Parathyroid adenoma (tissue), 2 donors: ENCODE results near the gene FOXO1.

Experiments
- H2AFZ ChIP-seq: fragments of 300-600 bp; sonication (generic); one replicate; pipeline ENCODE4 v1.7.0; 2017; ENCODE audit warnings: antibody characterized with exemption, mild to moderate bottlenecking
- H3K27ac ChIP-seq: fragments of 300-600 bp; sonication (generic); one replicate; pipeline ENCODE4 v1.7.0; 2017
- H3K27me3 ChIP-seq: fragments of 300-600 bp; sonication (generic); one replicate; pipeline ENCODE4 v1.7.0; 2017; ENCODE audit warnings: low read length; ENCODE audit not compliant: control insufficient read depth, insufficient read depth
- H3K36me3 ChIP-seq: fragments of 300-600 bp; sonication (generic); one replicate; pipeline ENCODE4 v1.7.0; 2017; ENCODE audit warnings: low read length; ENCODE audit not compliant: control insufficient read depth, insufficient read depth
- H3K4me1 ChIP-seq: fragments of 300-600 bp; sonication (generic); one replicate; pipeline ENCODE4 v1.7.0; 2017; ENCODE audit warnings: control low read depth
- H3K4me2 ChIP-seq: fragments of 300-600 bp; sonication (generic); one replicate; pipeline ENCODE4 v1.7.0; 2017; ENCODE audit warnings: low read length
- H3K4me3 ChIP-seq: fragments of 300-600 bp; sonication (generic); one replicate; pipeline ENCODE4 v1.7.0; 2017; ENCODE audit warnings: low read depth, low read length
- H3K79me2 ChIP-seq: fragments of 300-600 bp; sonication (generic); one replicate; pipeline ENCODE4 v1.7.0; 2017; ENCODE audit warnings: control low read depth
- H3K9ac ChIP-seq: fragments of 300-600 bp; sonication (generic); one replicate; pipeline ENCODE4 v1.7.0; 2017; ENCODE audit warnings: mild to moderate bottlenecking
- H3K9me3 ChIP-seq: fragments of 300-600 bp; sonication (generic); one replicate; pipeline ENCODE4 v1.7.0; 2017; ENCODE audit warnings: low read length; ENCODE audit not compliant: control insufficient read depth
- CTCF ChIP-seq: fragments of 300-600 bp; sonication (generic); IDR thresholded peaks from one replicate; pipeline ENCODE4 v1.7.0; 2017; ENCODE audit warnings: antibody characterized with exemption, mild to moderate bottlenecking
- donor health status: primary hyperparathyroidism.

Gene FOXO1

GRCh38 chr13:40596484-40596883 lies 70.0 kb downstream of the FOXO1 start:
- H3K27ac ChIP-seq: no peak overlapping the region

GRCh38 chr13:40595693-40596092 lies 70.7 kb downstream of the FOXO1 start:
- Histone ChIP-seq H3K9ac (no peak overlapping the region), H3K27ac (no peak overlapping the region), H2AFZ (no peak overlapping the region), H3K27me3 (no peaks in the 10 kb centered on the region), H3K36me3 (no peaks in the 10 kb centered on the region), H3K9me3 (no peaks in the 10 kb centered on the region), H3K4me3 (no peak overlapping the region), H3K4me2 (no peak overlapping the region), H3K79me2 (no peaks in the 10 kb centered on the region), H3K4me1 (no peaks in the 10 kb centered on the region)
- TF ChIP-seq CTCF: no peak

More at GRCh38 chr13:40596484-40596883, 70.0 kb downstream of the FOXO1 start:
- H3K36me3 ChIP-seq: no peaks in the 10 kb centered on the region
- H3K27me3 ChIP-seq: no peaks in the 10 kb centered on the region
- no peaks in the 10 kb centered on the region for H3K9me3 ChIP-seq
- H3K4me2 ChIP-seq: no peak overlapping the region
- no peak overlapping the region for H2AFZ ChIP-seq
- no peaks in the 10 kb centered on the region for H3K79me2 ChIP-seq
- no peak for TF ChIP-seq CTCF
- H3K4me1 ChIP-seq: no peaks in the 10 kb centered on the region
- no peak overlapping the region for H3K9ac ChIP-seq
- no peak overlapping the region for H3K4me3 ChIP-seq

- Histone ChIP-seq H3K4me3 (no peak overlapping the region), H3K27ac (no peak overlapping the region), H3K36me3 (no peaks in the 10 kb centered on the region), H3K79me2 (no peaks in the 10 kb centered on the region), H3K4me1 (no peaks in the 10 kb centered on the region), H3K27me3 (no peaks in the 10 kb centered on the region), H3K9me3 (no peaks in the 10 kb centered on the region), H3K9ac (no peak overlapping the region), H3K4me2 (no peak overlapping the region), H2AFZ (no peak overlapping the region)
- TF ChIP-seq CTCF: no peak
Measured at GRCh38 chr13:40592035-40592434, 74.4 kb downstream of the FOXO1 start.

- TF ChIP-seq CTCF: no peak
- Histone ChIP-seq H3K9ac (no peak overlapping the region), H3K4me1 (no peaks in the 10 kb centered on the region), H3K27ac (no peak overlapping the region), H3K4me3 (no peak overlapping the region), H3K4me2 (no peak overlapping the region), H3K27me3 (no peaks in the 10 kb centered on the region), H2AFZ (no peak overlapping the region), H3K79me2 (no peaks in the 10 kb centered on the region), H3K9me3 (no peaks in the 10 kb centered on the region), H3K36me3 (no peaks in the 10 kb centered on the region)
Measured at GRCh38 chr13:40591091-40591490, 75.3 kb downstream of the FOXO1 start.

- no peak overlapping the region for H3K4me2 ChIP-seq
- no peak overlapping the region for H3K9ac ChIP-seq
- H3K9me3 ChIP-seq: no peaks in the 10 kb centered on the region
- TF ChIP-seq CTCF: no peak
- no peaks in the 10 kb centered on the region for H3K27me3 ChIP-seq
- no peaks in the 10 kb centered on the region for H3K4me1 ChIP-seq
- H3K79me2 ChIP-seq: no peaks in the 10 kb centered on the region
- no peak overlapping the region for H2AFZ ChIP-seq
- no peaks in the 10 kb centered on the region for H3K36me3 ChIP-seq
- H3K4me3 ChIP-seq: no peak overlapping the region
- no peak overlapping the region for H3K27ac ChIP-seq
Measured at GRCh38 chr13:40590112-40590862, 76.2 kb downstream of the FOXO1 start.
